Activated CD8-positive, alpha-beta memory T cell treated with anti-CD3 and anti-CD28 coated beads, Interleukin-2, amount 50 U/mL, for 24 hours (primary cell): ENCODE data around the gene ATXN7L1.

ENCODE experiments used
- DNase-seq: peaks from one replicate; pipeline ENCODE4 v3.0.0-alpha.2; 2020; ENCODE audit errors: extremely low read depth

The ATXN7L1 gene

GRCh38 chr7:105876091-105876963, at the start of gene ATXN7L1:
ATXN7L1 (minus strand) TSS chr7:105876599; CDS start chr7:105876558, 41 bp downstream.
- peak; percentile 68 for DNase-seq

- DNase-seq: no peak
Observed at GRCh38 chr7:105926131-105926530, 49.7 kb upstream of the ATXN7L1 start.

DNA sequence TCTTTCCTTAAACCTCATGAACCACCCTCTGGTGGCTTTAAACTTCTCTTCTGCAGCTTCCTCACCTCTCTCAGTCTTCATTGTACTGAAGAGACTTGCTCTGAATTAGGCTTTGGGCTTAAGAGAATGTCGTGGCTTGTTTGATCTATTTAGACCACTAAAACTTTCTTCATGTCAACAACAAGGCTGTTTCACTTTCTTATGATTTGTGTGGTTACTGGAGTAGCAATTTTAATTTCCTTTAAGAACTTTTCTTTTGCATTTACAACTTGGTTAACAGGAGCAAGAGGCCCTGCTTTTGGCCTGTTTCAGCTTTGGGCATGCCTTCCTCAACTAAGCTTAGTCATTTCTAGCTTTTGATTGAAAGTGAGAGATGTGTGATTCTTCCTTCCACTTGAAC, 48.5 kb upstream of the ATXN7L1 start:
- DNase-seq: no peak

DNA sequence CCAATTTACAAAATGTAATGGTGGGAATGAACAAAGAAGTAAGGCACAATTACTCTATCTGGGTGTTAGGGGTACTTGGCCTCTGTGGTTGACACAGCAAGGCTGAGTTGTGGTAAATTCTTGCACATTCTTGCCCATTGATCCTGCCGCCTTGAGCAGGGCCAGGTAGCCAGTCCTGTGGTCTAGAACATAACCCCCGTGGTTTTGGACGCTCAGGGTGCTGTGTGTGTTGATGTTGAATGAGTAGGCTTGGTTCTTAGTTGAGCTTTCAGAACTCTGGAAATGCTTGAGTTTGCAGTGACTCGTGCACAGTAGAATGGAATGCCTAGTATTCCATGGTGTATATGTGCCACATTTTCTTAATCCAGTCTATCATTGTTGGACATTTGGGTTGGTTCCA, 44.4 kb upstream of the ATXN7L1 start:
- no peak for DNase-seq

DNA sequence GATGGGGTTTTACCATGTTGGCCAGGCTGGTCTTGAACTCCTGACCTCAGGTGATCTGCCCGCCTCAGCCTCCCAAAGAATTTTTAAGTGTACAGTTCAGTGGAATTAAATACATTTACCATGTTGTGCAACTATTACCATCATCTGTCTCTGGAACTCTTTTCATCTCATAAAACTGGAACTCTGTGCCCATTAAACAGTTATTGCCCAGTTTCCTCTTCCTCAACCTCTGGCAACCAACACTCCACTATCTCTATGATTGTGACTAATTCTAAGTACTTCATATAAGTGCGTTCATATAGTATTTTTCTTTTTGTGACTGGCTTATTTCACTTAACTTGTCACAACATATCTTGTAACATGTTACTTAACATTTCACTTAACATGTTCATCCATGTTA, 41.3 kb upstream of the ATXN7L1 start:
- DNase-seq: no peak

DNA sequence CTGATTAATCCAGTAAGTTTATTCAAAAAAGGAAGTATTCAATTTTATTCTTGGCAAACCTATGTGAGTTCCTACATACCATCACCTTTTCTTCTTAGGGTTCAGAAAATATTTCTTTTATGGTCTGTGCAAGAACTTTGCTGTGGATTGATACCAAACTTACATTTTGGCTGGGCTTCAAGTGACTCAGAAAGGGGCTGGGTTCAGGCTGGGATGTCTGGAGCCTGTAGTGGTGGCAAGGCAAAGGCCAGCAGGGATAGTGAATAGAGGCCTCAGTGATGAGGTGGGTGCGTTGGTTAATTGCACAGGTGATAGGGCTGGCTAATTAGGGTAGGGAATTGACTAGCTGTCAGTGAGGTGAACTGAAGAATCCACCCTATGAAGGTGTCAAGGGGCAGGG, 40.2 kb upstream of the ATXN7L1 start:
- no peak for DNase-seq

DNA sequence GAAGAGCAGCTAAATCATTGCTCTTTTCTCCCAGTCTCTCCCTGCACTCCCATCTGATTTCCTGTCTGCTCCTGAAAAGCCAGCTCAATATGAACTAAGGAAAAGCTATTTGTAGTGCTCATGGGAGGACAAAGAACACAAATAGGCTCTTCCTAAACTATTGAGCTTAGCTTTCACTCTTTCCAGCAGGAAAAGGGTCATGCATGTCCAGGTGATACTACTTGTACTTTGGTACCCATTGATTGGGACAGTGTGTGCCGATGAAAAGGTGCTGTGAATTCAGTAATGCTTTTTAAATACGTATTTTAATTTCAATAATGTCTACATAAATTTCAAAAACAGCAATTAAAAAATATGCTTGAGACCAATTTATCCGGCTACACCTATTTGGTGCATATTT, 37.5 kb upstream of the ATXN7L1 start:
- no peak for DNase-seq

DNA sequence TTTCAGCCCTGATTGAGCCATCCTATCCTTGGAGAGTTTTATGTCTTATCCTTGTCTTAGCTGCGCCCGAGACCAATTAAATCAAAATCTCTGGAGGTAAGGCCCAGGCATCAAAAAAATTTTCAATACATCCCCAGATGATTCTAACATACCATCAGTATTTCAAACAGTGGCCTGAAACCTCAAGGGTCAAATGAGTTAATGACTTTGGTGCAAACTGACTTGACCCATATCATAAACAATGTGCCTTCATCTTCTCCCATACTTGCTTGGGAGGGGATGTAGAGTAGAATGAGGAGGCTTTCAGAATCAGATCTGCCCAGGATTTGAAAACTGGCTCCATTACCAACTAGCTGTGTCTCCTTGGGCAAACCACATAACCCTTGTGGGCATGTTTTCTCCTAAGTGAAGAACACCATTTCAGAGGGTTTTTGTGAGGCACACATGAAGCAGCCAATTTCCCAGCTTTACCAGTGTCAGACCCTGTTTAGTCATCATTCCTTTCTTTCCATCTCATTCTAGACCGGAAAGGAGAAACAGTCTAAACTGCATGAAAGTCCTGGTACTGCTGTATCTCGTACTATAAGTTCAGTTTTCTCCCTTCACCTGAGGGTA, 35.7 kb upstream of the ATXN7L1 start:
- DNase-seq: no peak

DNA sequence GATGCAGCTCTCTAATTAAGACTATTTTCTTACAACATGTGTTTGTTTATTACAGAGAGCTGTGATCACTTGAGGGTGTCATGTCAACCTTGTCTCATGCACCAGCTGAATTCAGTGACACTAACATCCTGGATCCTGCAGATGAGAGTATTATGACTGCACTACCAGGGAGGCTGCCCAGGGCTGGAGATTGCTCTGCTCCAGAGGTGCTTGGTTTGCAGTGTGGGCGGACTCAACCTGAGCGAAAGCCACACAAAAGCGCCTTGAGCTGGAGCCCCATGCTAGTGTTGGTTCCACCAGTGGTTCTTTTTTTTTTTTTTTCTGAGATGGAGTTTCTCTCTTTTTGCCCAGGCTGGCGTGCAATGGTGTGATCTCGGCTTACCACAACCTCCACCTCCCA, 33.8 kb upstream of the ATXN7L1 start:
- DNase-seq: no peak

GRCh38 chr7:105909742-105910141, 33.3 kb upstream of the ATXN7L1 start:
- DNase-seq: no peak

DNA sequence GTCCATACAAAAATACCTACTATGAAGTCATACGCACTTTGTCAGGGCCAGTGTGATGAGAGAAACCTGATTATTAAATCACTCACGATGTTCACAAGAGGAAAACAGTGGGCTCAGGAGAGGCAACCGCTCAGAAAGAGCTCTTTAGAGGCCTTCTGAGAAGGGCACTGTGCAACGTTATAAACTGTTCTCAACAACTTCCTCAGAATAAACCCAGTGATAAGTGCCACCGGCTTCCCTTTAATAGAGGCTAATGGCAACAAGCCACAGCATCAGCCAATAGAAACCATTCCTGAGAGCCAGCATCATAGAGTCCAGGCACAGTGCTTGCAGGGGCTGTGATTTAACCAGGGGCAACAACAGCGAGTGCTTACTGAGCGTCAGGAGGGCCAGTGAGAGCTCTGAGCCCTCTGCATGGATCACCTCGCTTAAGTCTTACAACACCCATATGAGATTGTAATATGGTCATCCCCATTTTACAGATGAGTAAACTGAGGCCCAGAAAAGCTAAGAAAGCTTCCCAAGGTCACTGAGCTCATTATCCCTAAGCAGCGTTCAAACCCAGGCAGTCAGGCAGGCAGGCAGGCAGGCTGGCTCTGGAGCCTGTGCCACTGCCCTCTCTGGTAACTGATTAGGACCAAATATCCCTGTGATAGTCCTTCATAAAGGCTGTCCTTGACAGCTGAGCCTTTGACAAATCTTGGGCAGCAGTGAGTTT, 30.9 kb upstream of the ATXN7L1 start:
- no peak for DNase-seq

DNA sequence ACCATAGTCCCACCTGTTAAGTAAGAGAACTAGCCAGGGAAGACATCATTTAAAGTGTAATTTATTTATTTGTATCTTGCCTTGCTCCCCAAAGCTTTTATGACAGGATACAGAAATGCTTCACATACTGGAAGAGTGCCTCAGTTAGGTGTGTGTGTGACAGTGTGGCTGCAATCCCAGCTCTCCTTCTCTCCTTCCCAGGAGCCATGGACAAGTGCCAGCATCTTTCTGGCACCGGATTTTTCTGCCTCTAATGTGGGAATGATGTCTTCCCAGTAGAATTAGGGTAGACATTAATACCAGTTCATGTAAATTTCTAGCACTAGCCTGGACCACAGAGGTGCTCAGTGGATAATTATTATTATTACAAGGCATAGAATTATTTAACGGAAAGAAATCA, 30.3 kb upstream of the ATXN7L1 start:
- DNase-seq: no peak

GRCh38 chr7:105905910-105906568, 29.6 kb upstream of the ATXN7L1 start:
- no peak for DNase-seq

GRCh38 chr7:105905209-105905909, 29.0 kb upstream of the ATXN7L1 start:
- no peak for DNase-seq

- DNase-seq: no peak
Observed at GRCh38 chr7:105904064-105904463, 27.7 kb upstream of the ATXN7L1 start.

- no peak for DNase-seq
Observed at GRCh38 chr7:105902325-105902911, 26.0 kb upstream of the ATXN7L1 start.

GRCh38 chr7:105897999-105898398, 21.6 kb upstream of the ATXN7L1 start:
- no peak for DNase-seq

- DNase-seq: no peak
Observed at GRCh38 chr7:105896407-105896911, 20.1 kb upstream of the ATXN7L1 start.

DNA sequence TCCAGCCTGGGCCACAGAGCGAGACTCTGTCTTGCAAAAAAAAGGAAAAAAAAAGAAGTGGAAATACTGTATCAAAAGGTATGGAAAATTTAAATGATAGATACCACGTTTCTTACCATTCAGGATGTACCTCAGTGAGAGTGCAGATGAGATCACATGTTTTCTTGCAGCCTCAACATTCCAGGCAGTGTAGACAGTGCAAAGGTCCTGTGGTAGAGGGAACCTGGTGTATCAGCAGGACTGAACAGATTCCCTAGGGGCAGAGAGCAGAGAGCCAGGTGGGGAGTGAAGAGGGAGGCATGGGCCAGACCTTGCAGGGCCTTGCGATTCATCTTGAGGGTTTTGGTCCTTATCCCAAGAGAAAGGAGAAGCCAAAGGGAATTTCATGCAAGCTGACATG, 17.7 kb upstream of the ATXN7L1 start:
- DNase-seq: no peak

DNA sequence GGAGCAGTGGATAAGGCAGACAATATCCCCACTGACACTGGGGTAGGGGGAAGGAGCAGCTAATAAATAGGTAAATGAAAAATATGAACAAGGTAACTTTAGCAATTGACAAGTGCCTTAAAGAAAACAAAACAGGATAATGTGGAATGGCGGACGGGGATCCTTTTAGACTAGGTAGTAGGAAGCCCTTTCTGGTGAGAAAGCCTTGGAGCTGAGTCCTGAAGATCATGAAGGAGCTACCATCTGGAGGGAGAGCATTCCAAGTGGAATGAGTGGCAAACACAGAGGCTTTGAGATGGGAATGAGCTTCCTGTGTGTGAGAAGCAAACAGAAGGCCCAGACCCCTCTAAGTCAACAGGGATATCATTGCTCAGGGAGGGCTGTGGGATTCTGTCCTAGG, 16.0 kb upstream of the ATXN7L1 start:
- DNase-seq: no peak
